HL-60 (cell line): ENCODE results near the gene MAGED1.

Source experiments
- GABPA ChIP-seq: IDR thresholded peaks from 2 replicates; pipeline ENCODE4 v1.6.1; 2012; ENCODE audit warnings: low read depth
- POLR2AphosphoS5 ChIP-seq: IDR thresholded peaks from 2 replicates; pipeline ENCODE4 v1.6.1; 2012; ENCODE audit warnings: low read depth
- REST ChIP-seq: IDR thresholded peaks from 2 replicates; pipeline ENCODE4 v1.6.1; 2012; ENCODE audit warnings: low read depth; ENCODE audit not compliant: insufficient replicate concordance
- SPI1 ChIP-seq: IDR thresholded peaks from 2 replicates; pipeline ENCODE4 v1.6.1; 2012; ENCODE audit warnings: low read depth, mild to moderate bottlenecking, borderline replicate concordance
- TF ChIP-seq, protein P1 (sequence below): IDR thresholded peaks from one replicate; pipeline ENCODE4 v1.5.1; 2011; ENCODE audit warnings: low read length, control low read depth, inconsistent platforms; ENCODE audit not compliant: insufficient read depth

DNA sequence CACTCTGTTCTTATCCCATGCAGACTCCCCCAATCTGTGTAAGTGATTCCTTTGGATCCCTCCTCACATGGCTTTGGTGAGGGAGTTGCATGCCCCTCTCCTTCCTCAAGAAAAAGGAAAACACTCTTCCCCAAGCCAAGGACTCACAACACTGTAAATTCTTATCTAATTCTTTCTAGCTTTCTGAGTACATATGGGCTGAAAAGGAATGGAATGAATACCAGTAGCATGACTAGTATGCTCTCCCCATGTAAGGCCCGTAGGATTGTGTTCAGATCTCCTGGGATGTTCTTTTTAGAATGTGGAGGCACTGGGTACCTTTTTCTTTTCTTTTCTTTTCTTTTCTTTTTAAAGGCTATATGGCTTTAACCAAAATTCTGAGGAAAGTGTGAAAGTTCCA, 17.0 kb upstream of the MAGED1 start:
- TF ChIP-seq, protein P1, sequence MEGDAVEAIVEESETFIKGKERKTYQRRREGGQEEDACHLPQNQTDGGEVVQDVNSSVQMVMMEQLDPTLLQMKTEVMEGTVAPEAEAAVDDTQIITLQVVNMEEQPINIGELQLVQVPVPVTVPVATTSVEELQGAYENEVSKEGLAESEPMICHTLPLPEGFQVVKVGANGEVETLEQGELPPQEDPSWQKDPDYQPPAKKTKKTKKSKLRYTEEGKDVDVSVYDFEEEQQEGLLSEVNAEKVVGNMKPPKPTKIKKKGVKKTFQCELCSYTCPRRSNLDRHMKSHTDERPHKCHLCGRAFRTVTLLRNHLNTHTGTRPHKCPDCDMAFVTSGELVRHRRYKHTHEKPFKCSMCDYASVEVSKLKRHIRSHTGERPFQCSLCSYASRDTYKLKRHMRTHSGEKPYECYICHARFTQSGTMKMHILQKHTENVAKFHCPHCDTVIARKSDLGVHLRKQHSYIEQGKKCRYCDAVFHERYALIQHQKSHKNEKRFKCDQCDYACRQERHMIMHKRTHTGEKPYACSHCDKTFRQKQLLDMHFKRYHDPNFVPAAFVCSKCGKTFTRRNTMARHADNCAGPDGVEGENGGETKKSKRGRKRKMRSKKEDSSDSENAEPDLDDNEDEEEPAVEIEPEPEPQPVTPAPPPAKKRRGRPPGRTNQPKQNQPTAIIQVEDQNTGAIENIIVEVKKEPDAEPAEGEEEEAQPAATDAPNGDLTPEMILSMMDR = no peak
- TF ChIP-seq GABPA (no peak), REST (no peak), POLR2AphosphoS5 (no peak), SPI1 (no peak)
